Adrenal gland (tissue), 12 donors: ENCODE results near the gene SPAAR. TPM values are rescaled to one million over a fixed set of nuclear protein-coding genes. Genes with fewer than 3 reads are reported as not detected.
"Not testable (repeated sequence)": the region's sequence is repeated elsewhere in the genome, so short reads cannot be mapped to it uniquely, and the experiment has no call there.

Experiments used
- DNase-seq, 7 donors: peaks; one replicate each; pipeline ENCODE4 v3.0.0-alpha.2; 2019 to 2020
- H3K27ac ChIP-seq, 5 donors: fragments of 200-600 bp; sonication (generic) in 4 of 5; 1 replicate in 3 of 5; 2 replicates in 2 of 5; pipeline versions ENCODE4 v1.5.1 to v1.8.0; 2016 to 2020; ENCODE audit warnings: mild to moderate bottlenecking in 1 of 5
- H3K27me3 ChIP-seq: fragments of 200-600 bp; 2 replicates; pipeline ENCODE4 v1.8.0; 2021
- H3K36me3 ChIP-seq, 2 donors: fragments of 200-600 bp; replicated peaks in 1 of 2; 1 replicate in 1 of 2; 2 replicates in 1 of 2; pipeline versions ENCODE4 v1.5.1 to v1.8.0; 2018 to 2022
- H3K4me1 ChIP-seq, 2 donors: fragments of 200-600 bp; replicated peaks in 1 of 2; 1 replicate in 1 of 2; 2 replicates in 1 of 2; pipeline versions ENCODE4 v1.5.1 to v1.8.0; 2018 to 2021
- H3K4me3 ChIP-seq, 4 donors: fragments of 200-600 bp; sonication (generic) in 3 of 4; one replicate each; pipeline ENCODE4 v1.5.1; 2016 to 2018
- H3K9me3 ChIP-seq, 3 donors: fragments of 200-600 bp; sonication (generic) in 1 of 3; replicated peaks in 1 of 3; 1 replicate in 2 of 3; 2 replicates in 1 of 3; pipeline versions ENCODE4 v1.5.1 to v1.8.0; 2016 to 2021
- POLR2A ChIP-seq, 2 donors: fragments of 450-650 bp; IDR thresholded peaks; one replicate each; pipeline ENCODE4 v1.6.1; 2017; ENCODE audit warnings: antibody characterized with exemption in 2 of 2, mild to moderate bottlenecking in 2 of 2, moderate library complexity in 1 of 2
- WGBS, 4 donors: extraction: QIAGEN DNeasy Blood & Tissue Kit in 2 of 4; methylation state at CpG; one replicate each; pipeline versions ENCODE4 v1.1.5 to v1.1.7; 2013 to 2017; 5-methylcytosine and 5-hydroxymethylcytosine counted together
- intact Hi-C, 2 donors: fragments of 100-400 bp; cut with DNase I; formaldehyde crosslinking; loops; one replicate each; pipeline versions ENCODE4 v1.14.1 to v1.15.0; 2022 to 2023
- polyA plus RNA-seq, 3 donors: library from polyadenylated mRNA; stranded (reverse); fragments of 200-250 nt in 2 of 3; fragments of 350-450 nt in 1 of 3; fragmentation: Illumina TruSeq in 1 of 3; extraction: RNeasy Lipid Tissue Mini Kit (QIAGEN cat#74804) in 1 of 3; gene quantifications; one replicate each; pipeline ENCODE4 v1.2.3, GENCODE V29; 2013 to 2014
- total RNA-seq, 9 donors: library from RNA; depleted of rRNA in 4 of 9; stranded (reverse); fragments of >200 nt in 4 of 9; fragments of 120-200 nt in 1 of 9; fragmentation: NEBNext Ultra II Directional in 1 of 9; extraction: Animal tissue kit (Norgen Biotek cat#: 25700) in 1 of 9; gene quantifications; one replicate each; pipeline versions ENCODE4 v1.1.0 to v1.2.4, GENCODE V29; 2013 to 2023
- TF ChIP-seq, protein P1 (sequence below), 6 experiments: fragments of 450-650 bp in 4 of 6; fragments of 200-600 bp in 2 of 6; sonication (generic) in 1 of 6; IDR thresholded peaks; 1 replicate in 5 of 6; 2 replicates in 1 of 6; pipeline versions ENCODE4 v1.5.1 to v1.8.0; 2016 to 2021; ENCODE audit warnings: antibody characterized with exemption in 6 of 6, mild to moderate bottlenecking in 2 of 6, moderate library complexity in 1 of 6
- donor health status: healthy with polysubstance abuse.
- donor health status: Bipolar disorder and iron deficiency.
- donor health status: DM: yes; HTN: yes; CAD: no.
- donor health status: DM: no; HTN: no; CAD: no.
- donor health status: DM: no; HTN: no; CAD: no.
- donor health status: DM: yes; HTN: yes; CAD: no.

SPAAR gene
- total and polyA plus RNA-seq, 12 donors, result 0.54 to 3.6 (median 2.3) TPM

DNA sequence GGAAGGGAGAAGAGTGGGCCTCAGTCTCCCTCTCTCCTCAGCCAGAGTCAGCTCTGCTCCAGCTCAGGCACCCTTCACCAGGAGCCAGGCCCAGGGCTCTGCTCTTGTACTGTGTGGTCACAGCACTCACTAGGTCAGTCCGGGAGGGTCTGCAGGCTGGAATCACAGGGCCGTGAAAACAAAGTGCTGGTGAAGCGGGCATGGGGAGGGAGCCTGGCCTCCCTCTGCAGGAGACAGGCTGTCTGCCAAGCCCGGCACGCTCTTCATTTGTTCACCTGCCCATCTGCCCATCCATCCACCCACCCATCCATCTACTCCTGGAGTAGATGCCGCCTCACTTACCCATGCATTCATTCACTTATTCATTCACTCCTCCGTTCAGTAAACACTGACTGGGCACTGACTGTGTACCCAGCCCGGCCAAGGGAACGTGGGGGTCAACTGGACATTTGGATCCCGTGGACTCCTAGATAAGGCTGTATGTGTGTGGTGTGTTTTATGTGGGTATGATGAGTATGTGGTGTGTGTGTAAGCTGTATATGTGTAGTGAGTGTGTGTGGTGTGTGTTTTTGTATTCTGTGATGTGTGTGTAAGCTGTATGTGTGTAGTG, 3.6 kb downstream of the SPAAR start:
- Histone ChIP-seq H3K27ac (peak overlapping the region in 1 of 5 donors; percentile 14), H3K36me3 (no peaks in the 10 kb centered on the region), H3K9me3 (no peaks in the 10 kb centered on the region), H3K27me3 (no peaks in the 10 kb centered on the region), H3K4me1 (peaks cover 21 to 29% of the 10 kb centered on the region in 2 donors), H3K4me3 (no peak overlapping the region)
- 83 to 91% (median 87%) methylated on average over 10 of the region's 10 CpGs for WGBS, 4 donors
- TF ChIP-seq, protein P1, sequence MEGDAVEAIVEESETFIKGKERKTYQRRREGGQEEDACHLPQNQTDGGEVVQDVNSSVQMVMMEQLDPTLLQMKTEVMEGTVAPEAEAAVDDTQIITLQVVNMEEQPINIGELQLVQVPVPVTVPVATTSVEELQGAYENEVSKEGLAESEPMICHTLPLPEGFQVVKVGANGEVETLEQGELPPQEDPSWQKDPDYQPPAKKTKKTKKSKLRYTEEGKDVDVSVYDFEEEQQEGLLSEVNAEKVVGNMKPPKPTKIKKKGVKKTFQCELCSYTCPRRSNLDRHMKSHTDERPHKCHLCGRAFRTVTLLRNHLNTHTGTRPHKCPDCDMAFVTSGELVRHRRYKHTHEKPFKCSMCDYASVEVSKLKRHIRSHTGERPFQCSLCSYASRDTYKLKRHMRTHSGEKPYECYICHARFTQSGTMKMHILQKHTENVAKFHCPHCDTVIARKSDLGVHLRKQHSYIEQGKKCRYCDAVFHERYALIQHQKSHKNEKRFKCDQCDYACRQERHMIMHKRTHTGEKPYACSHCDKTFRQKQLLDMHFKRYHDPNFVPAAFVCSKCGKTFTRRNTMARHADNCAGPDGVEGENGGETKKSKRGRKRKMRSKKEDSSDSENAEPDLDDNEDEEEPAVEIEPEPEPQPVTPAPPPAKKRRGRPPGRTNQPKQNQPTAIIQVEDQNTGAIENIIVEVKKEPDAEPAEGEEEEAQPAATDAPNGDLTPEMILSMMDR (IDR thresholded peaks at IDR 0.05), result no peak
- TF ChIP-seq POLR2A (IDR thresholded peaks at IDR 0.05), result no peak
- intact Hi-C loops, result no loop called here
- DNase-seq, result no peak

DNA sequence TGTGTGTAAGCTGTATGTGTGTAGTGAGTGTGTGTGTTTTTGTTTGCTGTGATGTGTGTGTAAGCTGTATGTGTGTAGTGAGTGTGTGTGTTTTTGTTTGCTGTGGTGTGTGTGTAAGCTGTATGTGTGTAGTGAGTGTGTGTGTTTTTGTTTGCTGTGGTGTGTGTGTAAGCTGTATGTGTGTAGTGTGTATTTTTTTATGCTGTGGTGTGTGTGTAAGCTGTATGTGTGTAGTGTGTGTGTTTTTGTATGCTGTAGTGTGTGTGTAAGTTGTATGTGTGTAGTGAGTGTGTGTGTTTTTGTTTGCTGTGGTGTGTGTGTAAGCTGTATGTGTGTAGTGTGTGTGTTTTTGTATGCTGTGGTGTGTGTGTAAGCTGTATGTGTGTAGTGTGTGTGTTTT, 4.1 kb downstream of the SPAAR start:
- H3K27ac ChIP-seq, H3K27me3 ChIP-seq, H3K4me3 ChIP-seq, DNase-seq, H3K36me3 ChIP-seq, intact Hi-C loops, H3K9me3 ChIP-seq: not testable (repeated sequence)
- peaks cover 16 to 24% of the 10 kb centered on the region in 2 donors for H3K4me1 ChIP-seq

DNA sequence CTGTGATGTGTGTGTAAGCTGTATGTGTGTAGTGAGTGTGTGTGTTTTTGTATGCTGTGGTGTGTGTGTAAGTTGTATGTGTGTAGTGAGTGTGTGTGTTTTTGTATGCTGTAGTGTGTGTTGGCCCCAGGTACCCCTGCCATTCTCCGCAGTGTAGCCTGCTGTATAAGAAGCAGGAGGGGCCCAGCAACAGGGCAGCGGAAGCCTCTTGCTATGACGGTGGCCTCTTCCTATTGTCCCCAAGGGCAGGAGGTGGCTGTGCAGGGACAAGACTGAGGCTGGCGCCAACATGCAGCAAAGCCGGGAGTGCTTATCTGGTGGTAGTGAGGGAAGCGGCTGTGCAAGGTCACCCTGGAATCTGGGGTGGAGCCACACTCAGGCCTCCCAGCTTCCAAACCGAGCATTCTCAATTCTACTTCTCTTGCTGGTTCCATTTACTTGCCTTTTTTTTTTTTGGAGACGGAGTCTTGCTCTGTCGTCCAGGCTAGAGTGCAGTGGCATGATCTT, 5.1 kb downstream of the SPAAR start:
- Histone ChIP-seq H3K9me3 (no peaks in the 10 kb centered on the region), H3K27me3 (no peaks in the 10 kb centered on the region), H3K36me3 (no peaks in the 10 kb centered on the region), H3K27ac (peak overlapping the region in 4 of 5 donors; percentile 39 to 71 (median 52)), H3K4me1 (peaks cover 8 to 14% of the 10 kb centered on the region in 2 donors), H3K4me3 (no peak overlapping the region)
- peak; percentile 80 to 96 (median 94) for DNase-seq
- peak in 1 of 2 donors; percentile 62 for TF ChIP-seq POLR2A (IDR thresholded peaks at IDR 0.05)
- TF ChIP-seq, protein P1 (IDR thresholded peaks at IDR 0.05), result no peak
- intact Hi-C loops, result no loop called here
- 12 to 21% (median 14%) methylated on average over 6 to 9 of the region's 9 CpGs for WGBS, 4 donors

DNA sequence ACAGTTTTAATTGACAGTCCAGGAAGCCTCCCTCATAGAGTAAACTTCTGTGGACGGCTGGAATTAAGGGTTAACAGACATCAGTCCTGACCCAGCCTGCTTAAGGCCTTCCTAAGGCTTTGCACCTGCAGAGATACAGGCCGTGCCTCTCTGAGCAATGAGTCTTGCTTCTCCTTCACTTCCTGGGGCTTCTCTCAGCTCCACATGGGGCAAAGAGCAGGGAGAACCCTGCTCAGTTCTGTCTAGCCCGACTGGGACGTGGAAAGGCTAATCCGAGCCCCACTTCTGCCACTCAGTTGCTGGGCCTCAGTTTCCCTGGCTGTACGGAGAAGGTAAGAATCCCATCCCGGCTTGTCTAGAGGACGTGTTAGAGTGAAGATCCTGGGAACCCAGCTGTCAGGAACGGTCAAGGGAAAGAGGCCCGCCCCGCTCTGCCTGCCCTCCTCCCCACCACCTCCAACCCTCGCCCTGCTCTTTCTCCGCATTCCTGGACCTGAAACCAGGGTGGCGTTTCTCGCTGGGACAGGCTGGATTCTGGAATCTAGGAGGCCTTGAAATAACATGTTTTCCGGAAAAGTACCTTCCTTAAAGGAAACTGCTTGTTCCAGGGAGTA, 6.5 kb downstream of the SPAAR start:
- intact Hi-C loops, result no loop called here
- H3K4me3 ChIP-seq, result no peak overlapping the region
- no peaks in the 10 kb centered on the region for H3K27me3 ChIP-seq
- TF ChIP-seq POLR2A (IDR thresholded peaks at IDR 0.05), result no peak
- TF ChIP-seq, protein P1 (IDR thresholded peaks at IDR 0.05), result no peak
- no peak for DNase-seq
- peaks cover 8 to 9% of the 10 kb centered on the region in 2 donors for H3K4me1 ChIP-seq
- peak overlapping the region in 1 of 5 donors; percentile 69 for H3K27ac ChIP-seq
- no peaks in the 10 kb centered on the region for H3K9me3 ChIP-seq
- no peaks in the 10 kb centered on the region for H3K36me3 ChIP-seq
- 82 to 88% (median 86%) methylated on average over 15 to 16 of the region's 16 CpGs for WGBS, 4 donors
